ENCODE data around the gene MGARP. TPM values are rescaled to one million over a fixed set of nuclear protein-coding genes. Genes with fewer than 3 reads are reported as not detected.

MGARP gene
- total and polyA plus RNA-seq, 2 experiments from 2014 or later: 2.1 to 2.9 TPM

DNA sequence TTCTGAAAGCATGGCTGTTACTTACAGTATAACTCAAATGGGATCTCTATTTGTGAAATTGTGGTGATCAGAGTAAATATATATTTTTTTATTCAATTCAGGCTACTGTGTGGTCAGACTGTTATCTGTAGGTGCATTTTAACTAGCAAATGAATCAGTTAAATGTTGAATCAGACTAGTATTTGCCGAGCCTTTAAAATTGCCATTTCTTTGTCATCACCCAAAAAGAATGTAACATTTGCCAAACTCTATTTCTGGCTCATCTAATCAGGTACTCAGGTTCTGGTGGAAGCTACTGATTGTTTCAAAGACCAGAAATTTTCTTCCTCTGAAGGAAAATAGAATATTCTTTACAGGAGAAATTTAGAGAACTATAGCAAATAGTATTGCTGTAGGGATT, 19.5 kb upstream of the MGARP start:
- Histone ChIP-seq H3K79me2 (ENCODE audit: insufficient read depth) (peaks cover 83% of the 10 kb centered on the region), H2AFZ (peak overlapping the region; percentile 95; the same call in 1 of the 2 replicates), H3K4me3 (peak overlapping the region; percentile 93), H3K27me3 (replicated peaks; ENCODE audit: insufficient read depth) (no peaks in the 10 kb centered on the region), H3K9me3 (ENCODE audit: low read depth) (no peaks in the 10 kb centered on the region), H3K4me2 (ENCODE audit: unreplicated experiment) (peak overlapping the region; percentile 98), H3K27ac (peak overlapping the region; percentile 90), H3K4me1 (ENCODE audit: insufficient read depth) (peaks cover 39% of the 10 kb centered on the region), H3F3A (ENCODE audit: insufficient read depth) (peaks cover 55% of the 10 kb centered on the region), H3K9me2 (ENCODE audit: insufficient read depth) (no peaks in the 10 kb centered on the region), H3K36me3 (ENCODE audit: low read depth) (no peaks in the 10 kb centered on the region), H3K9ac (peak overlapping the region; percentile 89), H4K20me1 (ENCODE audit: insufficient read depth) (no peaks in the 10 kb centered on the region)
- TF ChIP-seq EZH2phosphoT487 (IDR thresholded peaks at IDR 0.05; ENCODE audit: insufficient read depth, low read depth) (no peak), EZH2 (IDR thresholded peaks at IDR 0.05; ENCODE audit: insufficient read depth, poor library complexity, severe bottlenecking) (no peak)
- in situ Hi-C loops (cut with MboI): no loop called here
- WGBS, 2 experiments (ENCODE audit: low coverage in 1 of 2, low lambda C conversion rate in 2 of 2, missing lambda C conversion rate in 2 of 2): 0% methylated on average over 1 of the region's 1 CpG
- peak; percentile 64 for DNase-seq

DNA sequence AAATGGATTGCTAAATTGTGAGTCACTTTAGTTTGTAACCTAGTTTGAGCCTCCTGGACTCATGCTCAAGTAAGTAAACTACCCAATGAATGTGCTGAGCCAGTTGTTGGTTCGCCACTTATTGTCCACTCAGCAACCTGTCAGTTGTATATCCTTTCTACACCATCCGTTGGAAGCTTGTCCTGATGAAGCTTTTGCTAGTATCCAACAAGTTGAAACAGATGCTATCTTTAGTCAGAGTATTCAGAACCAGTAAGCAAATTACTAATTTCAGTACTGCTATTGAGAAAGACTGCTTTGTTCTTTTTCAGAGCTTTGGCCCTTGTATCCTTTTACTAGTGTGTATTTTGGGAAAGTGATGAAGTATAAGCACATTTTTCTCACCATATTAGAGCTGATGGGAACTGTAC, 17.0 kb upstream of the MGARP start:
- no peak overlapping the region for H3K27ac ChIP-seq
- H3K4me1 ChIP-seq (ENCODE audit: insufficient read depth): peaks cover 34% of the 10 kb centered on the region
- peaks cover 39% of the 10 kb centered on the region for H3F3A ChIP-seq (ENCODE audit: insufficient read depth)
- peak; percentile 68 for DNase-seq
- no peaks in the 10 kb centered on the region for H3K27me3 ChIP-seq (replicated peaks; ENCODE audit: insufficient read depth)
- H3K9me2 ChIP-seq (ENCODE audit: insufficient read depth): no peaks in the 10 kb centered on the region
- no peak overlapping the region for H3K9ac ChIP-seq
- in situ Hi-C loops (cut with MboI): no loop called here
- H4K20me1 ChIP-seq (ENCODE audit: insufficient read depth): no peaks in the 10 kb centered on the region
- H3K4me3 ChIP-seq: no peak overlapping the region
- H3K79me2 ChIP-seq (ENCODE audit: insufficient read depth): peaks cover 73% of the 10 kb centered on the region
- no peaks in the 10 kb centered on the region for H3K9me3 ChIP-seq (ENCODE audit: low read depth)
- no peak for TF ChIP-seq EZH2 (IDR thresholded peaks at IDR 0.05; ENCODE audit: insufficient read depth, poor library complexity, severe bottlenecking)
- TF ChIP-seq EZH2phosphoT487 (IDR thresholded peaks at IDR 0.05; ENCODE audit: insufficient read depth, low read depth): no peak
- 87 to 91% methylated on average over 2 of the region's 2 CpGs for WGBS, 2 experiments (ENCODE audit: low coverage in 1 of 2, low lambda C conversion rate in 2 of 2, missing lambda C conversion rate in 2 of 2)
- H3K4me2 ChIP-seq (ENCODE audit: unreplicated experiment): peak overlapping the region; percentile 27
- H2AFZ ChIP-seq: no peak overlapping the region
- H3K36me3 ChIP-seq (ENCODE audit: low read depth): peaks cover 10% of the 10 kb centered on the region

DNA sequence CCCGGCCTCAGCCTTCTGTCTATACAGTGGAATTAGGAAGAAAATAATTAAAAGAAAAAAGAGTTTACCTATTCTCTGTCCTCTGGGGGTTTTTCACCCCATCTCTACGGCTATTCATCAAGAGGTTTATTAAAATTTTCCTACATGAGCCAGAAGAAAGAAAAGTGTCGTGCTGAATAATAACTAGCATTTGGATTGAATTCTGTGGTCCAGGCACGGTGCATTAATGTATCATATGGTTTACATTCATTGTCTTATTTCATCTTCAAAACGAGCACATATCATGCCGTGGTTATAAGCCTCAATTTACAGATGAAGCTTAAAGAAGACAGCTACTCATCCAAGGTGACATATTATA, 15.9 kb upstream of the MGARP start:
- WGBS, 2 experiments (ENCODE audit: low coverage in 1 of 2, low lambda C conversion rate in 2 of 2, missing lambda C conversion rate in 2 of 2): 3 to 4% methylated on average over 6 of the region's 6 CpGs
- H3K9ac ChIP-seq: peak overlapping the region; percentile 87

DNA sequence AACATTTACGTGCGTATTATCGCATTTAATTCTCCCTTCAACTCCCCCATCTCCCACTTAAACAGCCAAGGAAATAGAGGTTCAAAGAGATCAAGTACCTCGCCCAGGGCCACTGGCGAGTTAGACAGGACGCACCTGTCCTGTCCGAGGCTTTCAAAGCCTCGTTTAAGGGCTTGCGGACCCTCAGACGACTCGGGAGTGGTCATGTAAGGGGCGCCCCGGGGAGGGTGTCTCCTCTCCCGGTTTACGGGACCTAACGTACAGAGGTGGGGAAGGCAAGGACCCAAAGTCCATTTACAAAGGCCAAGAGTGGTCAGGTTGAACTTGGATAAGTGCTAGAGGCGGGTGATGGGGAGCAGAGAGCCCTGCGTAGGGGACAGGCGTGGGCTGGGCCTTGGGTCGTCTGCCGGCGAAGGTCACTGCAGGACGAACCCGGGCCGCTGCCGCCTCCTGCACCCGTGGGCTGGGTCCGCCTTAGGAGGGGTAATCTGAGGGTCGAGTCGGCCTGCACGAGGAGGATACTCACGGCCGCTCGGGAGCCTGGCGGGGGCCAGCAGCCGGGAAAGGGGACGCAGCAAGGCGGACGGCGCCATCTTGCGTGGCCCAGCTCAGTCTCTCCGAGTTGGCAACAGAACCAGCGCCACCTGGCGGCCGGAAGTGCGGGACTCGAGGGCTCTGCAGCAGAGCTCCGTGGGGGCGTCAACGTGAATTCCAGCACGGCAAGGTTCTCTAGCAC, 15.3 kb upstream of the MGARP start:
- Histone ChIP-seq H3K9me3 (ENCODE audit: low read depth) (no peaks in the 10 kb centered on the region), H2AFZ (peak overlapping the region; percentile 90), H3K9ac (peak overlapping the region; percentile 87), H3K36me3 (ENCODE audit: low read depth) (peaks cover 12% of the 10 kb centered on the region), H3K79me2 (ENCODE audit: insufficient read depth) (peaks cover 66% of the 10 kb centered on the region), H3F3A (ENCODE audit: insufficient read depth) (peaks cover 28% of the 10 kb centered on the region), H3K4me2 (ENCODE audit: unreplicated experiment) (peak overlapping the region; percentile 86), H3K27ac (peak overlapping the region; percentile 36), H3K4me3 (peak overlapping the region; percentile 87), H3K9me2 (ENCODE audit: insufficient read depth) (no peaks in the 10 kb centered on the region), H3K4me1 (ENCODE audit: insufficient read depth) (peaks cover 33% of the 10 kb centered on the region), H4K20me1 (ENCODE audit: insufficient read depth) (no peaks in the 10 kb centered on the region), H3K27me3 (replicated peaks; ENCODE audit: insufficient read depth) (no peaks in the 10 kb centered on the region)
- 1% methylated on average over 49 to 51 of the region's 51 CpGs for WGBS, 2 experiments (ENCODE audit: low coverage in 1 of 2, low lambda C conversion rate in 2 of 2, missing lambda C conversion rate in 2 of 2)
- peak; percentile 96 for DNase-seq
- in situ Hi-C loops (cut with MboI): no loop called here
- no peak for TF ChIP-seq EZH2phosphoT487 (IDR thresholded peaks at IDR 0.05; ENCODE audit: insufficient read depth, low read depth)
- TF ChIP-seq EZH2 (IDR thresholded peaks at IDR 0.05; ENCODE audit: insufficient read depth, poor library complexity, severe bottlenecking): no peak

More for the DNA sequence above, 15.9 kb upstream of the MGARP start:
- no peaks in the 10 kb centered on the region for H3K9me3 ChIP-seq (ENCODE audit: low read depth)
- H3K9me2 ChIP-seq (ENCODE audit: insufficient read depth): no peaks in the 10 kb centered on the region
- no peak overlapping the region for H3K27ac ChIP-seq
- H3K79me2 ChIP-seq (ENCODE audit: insufficient read depth): peaks cover 67% of the 10 kb centered on the region
- peaks cover 34% of the 10 kb centered on the region for H3K4me1 ChIP-seq (ENCODE audit: insufficient read depth)
- H4K20me1 ChIP-seq (ENCODE audit: insufficient read depth): no peaks in the 10 kb centered on the region
- no peaks in the 10 kb centered on the region for H3K27me3 ChIP-seq (replicated peaks; ENCODE audit: insufficient read depth)
- in situ Hi-C loops (cut with MboI): no loop called here
- H3K4me2 ChIP-seq (ENCODE audit: unreplicated experiment): peak overlapping the region; percentile 86
- DNase-seq: no peak
- H3F3A ChIP-seq (ENCODE audit: insufficient read depth): peaks cover 33% of the 10 kb centered on the region
- H2AFZ ChIP-seq: peak overlapping the region; percentile 90
- TF ChIP-seq EZH2 (IDR thresholded peaks at IDR 0.05; ENCODE audit: insufficient read depth, poor library complexity, severe bottlenecking) (no peak), EZH2phosphoT487 (IDR thresholded peaks at IDR 0.05; ENCODE audit: insufficient read depth, low read depth) (no peak)
- peaks cover 11% of the 10 kb centered on the region for H3K36me3 ChIP-seq (ENCODE audit: low read depth)
- peak overlapping the region; percentile 87 for H3K4me3 ChIP-seq

Data from GM23248 (cell line).